Upper lobe of left lung (tissue), 4 donors: Measurements from ENCODE around the gene PRKD2.

Experiments used
- POLR2AphosphoS5 ChIP-seq, 2 donors: sonication (generic); formaldehyde crosslinking; IDR thresholded peaks; one replicate each; pipeline ENCODE4 v1.5.1; 2017; ENCODE audit warnings: antibody characterized with exemption in 2 of 2
- TF ChIP-seq, protein P1 (sequence below), 6 experiments: fragments of 450-650 bp in 4 of 6; fragments of 200-600 bp in 2 of 6; sonication (generic) in 2 of 6; IDR thresholded peaks; one replicate each; pipeline ENCODE4 v1.5.1; 2016 to 2019; ENCODE audit warnings: antibody characterized with exemption in 6 of 6

DNA sequence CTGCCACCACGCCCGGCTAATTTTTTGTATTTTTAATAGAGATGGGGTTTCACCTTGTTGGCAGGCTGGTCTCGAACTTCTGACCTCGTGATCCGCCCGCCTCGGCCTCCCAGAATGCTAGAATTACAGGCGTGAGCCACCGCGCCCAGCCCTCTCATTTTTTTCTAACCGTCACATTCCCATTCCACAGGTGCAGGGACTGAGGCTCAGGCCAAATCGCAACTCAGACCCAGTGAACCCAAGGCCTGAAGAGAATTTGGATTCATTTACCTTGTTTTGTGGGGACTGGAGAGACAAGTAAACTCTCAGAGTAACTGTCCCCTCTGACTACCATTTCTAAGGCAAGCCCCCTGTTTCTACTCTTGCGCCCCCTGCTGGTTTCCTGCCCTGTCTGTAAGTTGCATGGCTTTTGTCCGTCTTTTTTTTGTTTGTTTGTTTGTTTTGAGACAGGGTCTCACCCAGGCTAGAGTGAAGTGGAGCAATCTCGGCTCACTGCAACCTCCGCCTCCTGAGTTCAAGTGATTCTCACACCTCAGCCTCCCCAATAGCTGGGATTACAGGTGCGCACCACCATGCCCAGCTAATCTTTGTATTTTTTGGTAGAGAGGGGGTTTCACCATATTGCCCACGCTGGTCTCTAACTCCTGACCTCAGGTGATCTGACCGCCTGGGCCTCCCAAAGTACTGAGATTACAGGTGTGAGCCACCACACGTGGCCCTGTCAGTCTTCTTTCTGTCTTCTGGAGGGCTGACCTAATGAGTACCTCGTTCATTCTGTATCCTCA is 31.6 kb upstream of the PRKD2 start:
- TF ChIP-seq, protein P1, sequence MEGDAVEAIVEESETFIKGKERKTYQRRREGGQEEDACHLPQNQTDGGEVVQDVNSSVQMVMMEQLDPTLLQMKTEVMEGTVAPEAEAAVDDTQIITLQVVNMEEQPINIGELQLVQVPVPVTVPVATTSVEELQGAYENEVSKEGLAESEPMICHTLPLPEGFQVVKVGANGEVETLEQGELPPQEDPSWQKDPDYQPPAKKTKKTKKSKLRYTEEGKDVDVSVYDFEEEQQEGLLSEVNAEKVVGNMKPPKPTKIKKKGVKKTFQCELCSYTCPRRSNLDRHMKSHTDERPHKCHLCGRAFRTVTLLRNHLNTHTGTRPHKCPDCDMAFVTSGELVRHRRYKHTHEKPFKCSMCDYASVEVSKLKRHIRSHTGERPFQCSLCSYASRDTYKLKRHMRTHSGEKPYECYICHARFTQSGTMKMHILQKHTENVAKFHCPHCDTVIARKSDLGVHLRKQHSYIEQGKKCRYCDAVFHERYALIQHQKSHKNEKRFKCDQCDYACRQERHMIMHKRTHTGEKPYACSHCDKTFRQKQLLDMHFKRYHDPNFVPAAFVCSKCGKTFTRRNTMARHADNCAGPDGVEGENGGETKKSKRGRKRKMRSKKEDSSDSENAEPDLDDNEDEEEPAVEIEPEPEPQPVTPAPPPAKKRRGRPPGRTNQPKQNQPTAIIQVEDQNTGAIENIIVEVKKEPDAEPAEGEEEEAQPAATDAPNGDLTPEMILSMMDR (IDR thresholded peaks at IDR 0.05) = peak; percentile 38 to 77 (median 57)
- no peak for TF ChIP-seq POLR2AphosphoS5 (IDR thresholded peaks at IDR 0.05)
